Measurements from ENCODE around the gene CKS2. TPM values are rescaled to one million over a fixed set of nuclear protein-coding genes. Genes with fewer than 3 reads are reported as not detected.

The CKS2 gene
- total RNA-seq, 4 donors from 2014 or later, result 2.8 to 16.3 (median 11.2) TPM

GRCh38 chr9:89319015-89319905 lies 8.3 kb downstream of the CKS2 start:
- intact Hi-C loops (cut with DNase I), result no loop called here
- Histone ChIP-seq H3K27me3 (no peaks in the 10 kb centered on the region), H3K4me1 (peaks cover 12 to 30% of the 10 kb centered on the region in 2 donors)

GRCh38 chr9:89323390-89323789 lies 12.4 kb downstream of the CKS2 start:
- Histone ChIP-seq H3K27me3 (no peaks in the 10 kb centered on the region), H3K27ac (no peak overlapping the region), H3K36me3 (peaks cover 0 to 4% of the 10 kb centered on the region in 2 donors), H3K4me1 (peaks cover 12 to 24% of the 10 kb centered on the region in 2 donors), H3K9me3 (no peaks in the 10 kb centered on the region), H3K4me3 (replicated peaks in 1 of 3) (no peak overlapping the region)
- 78 to 79% methylated on average over 4 of the region's 4 CpGs for WGBS, 2 donors
- no peak for DNase-seq
- intact Hi-C loops (cut with DNase I), result loop anchor here (10.0 kb wide), 1 partner anchor 231 kb away; no protein-coding TSS in a partner anchor
- no peak for TF ChIP-seq POLR2A (IDR thresholded peaks at IDR 0.05)

More at GRCh38 chr9:89319015-89319905, 8.3 kb downstream of the CKS2 start:
- TF ChIP-seq POLR2A (IDR thresholded peaks at IDR 0.05), result no peak
- TF ChIP-seq, protein P1, sequence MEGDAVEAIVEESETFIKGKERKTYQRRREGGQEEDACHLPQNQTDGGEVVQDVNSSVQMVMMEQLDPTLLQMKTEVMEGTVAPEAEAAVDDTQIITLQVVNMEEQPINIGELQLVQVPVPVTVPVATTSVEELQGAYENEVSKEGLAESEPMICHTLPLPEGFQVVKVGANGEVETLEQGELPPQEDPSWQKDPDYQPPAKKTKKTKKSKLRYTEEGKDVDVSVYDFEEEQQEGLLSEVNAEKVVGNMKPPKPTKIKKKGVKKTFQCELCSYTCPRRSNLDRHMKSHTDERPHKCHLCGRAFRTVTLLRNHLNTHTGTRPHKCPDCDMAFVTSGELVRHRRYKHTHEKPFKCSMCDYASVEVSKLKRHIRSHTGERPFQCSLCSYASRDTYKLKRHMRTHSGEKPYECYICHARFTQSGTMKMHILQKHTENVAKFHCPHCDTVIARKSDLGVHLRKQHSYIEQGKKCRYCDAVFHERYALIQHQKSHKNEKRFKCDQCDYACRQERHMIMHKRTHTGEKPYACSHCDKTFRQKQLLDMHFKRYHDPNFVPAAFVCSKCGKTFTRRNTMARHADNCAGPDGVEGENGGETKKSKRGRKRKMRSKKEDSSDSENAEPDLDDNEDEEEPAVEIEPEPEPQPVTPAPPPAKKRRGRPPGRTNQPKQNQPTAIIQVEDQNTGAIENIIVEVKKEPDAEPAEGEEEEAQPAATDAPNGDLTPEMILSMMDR (IDR thresholded peaks at IDR 0.05), result peak in 2 of 6 experiments; percentile 56 to 74
- peak overlapping the region in 2 of 3 donors; percentile 37 to 75 for H3K4me3 ChIP-seq (replicated peaks in 1 of 3)
- H3K36me3 ChIP-seq, result no peaks in the 10 kb centered on the region
- no peak for DNase-seq
- no peaks in the 10 kb centered on the region for H3K9me3 ChIP-seq
- peak overlapping the region; percentile 95 to 100 (median 99) for H3K27ac ChIP-seq
- 3 to 5% methylated on average over 13 of the region's 13 CpGs for WGBS, 2 donors

- no peaks in the 10 kb centered on the region for H3K27me3 ChIP-seq
- intact Hi-C loops (cut with DNase I), result loop anchor here (10.0 kb wide), 1 partner anchor 229 kb away; no protein-coding TSS in a partner anchor
- H3K9me3 ChIP-seq, result no peaks in the 10 kb centered on the region
- 91 to 93% methylated on average over 3 of the region's 3 CpGs for WGBS, 2 donors
- H3K36me3 ChIP-seq, result peaks cover 18 to 27% of the 10 kb centered on the region in 2 donors
- DNase-seq, result no peak
- H3K27ac ChIP-seq, result no peak overlapping the region
- TF ChIP-seq POLR2A (IDR thresholded peaks at IDR 0.05), result no peak
- TF ChIP-seq, protein P1 (IDR thresholded peaks at IDR 0.05), result no peak
- H3K4me3 ChIP-seq (replicated peaks in 1 of 3), result no peak overlapping the region
- peaks cover 3 to 12% of the 10 kb centered on the region in 2 donors for H3K4me1 ChIP-seq
Measured at GRCh38 chr9:89325733-89326132, 14.7 kb downstream of the CKS2 start.

DNA sequence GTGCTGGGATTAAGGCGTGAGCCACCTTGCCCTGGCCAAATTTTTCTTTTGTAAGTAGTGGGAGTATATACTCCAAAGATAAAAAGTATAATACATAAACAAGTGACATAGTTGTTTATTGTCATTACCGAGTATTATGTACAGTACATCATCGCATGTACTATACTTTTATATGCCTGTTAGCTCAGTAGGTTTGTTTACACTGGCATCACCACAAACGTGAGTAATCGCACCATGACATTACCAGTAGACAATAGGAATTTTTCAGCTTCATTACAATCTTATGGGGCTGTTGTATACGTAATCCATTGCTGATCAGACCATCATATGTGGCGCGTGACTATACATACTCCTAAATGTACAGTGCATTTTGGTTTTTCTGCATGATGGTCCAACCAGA lies 17.1 kb downstream of the CKS2 start:
- no peaks in the 10 kb centered on the region for H3K9me3 ChIP-seq
- H3K36me3 ChIP-seq, result peaks cover 36 to 38% of the 10 kb centered on the region in 2 donors
- no peak overlapping the region for H3K27ac ChIP-seq
- peaks cover 0 to 6% of the 10 kb centered on the region in 2 donors for H3K4me1 ChIP-seq
- TF ChIP-seq POLR2A (IDR thresholded peaks at IDR 0.05), result no peak
- TF ChIP-seq, protein P1 (IDR thresholded peaks at IDR 0.05), result no peak
- DNase-seq, result no peak
- no peaks in the 10 kb centered on the region for H3K27me3 ChIP-seq
- intact Hi-C loops (cut with DNase I), result loop anchor here (10.0 kb wide), 1 partner anchor 227 kb away; no protein-coding TSS in a partner anchor
- no peak overlapping the region for H3K4me3 ChIP-seq (replicated peaks in 1 of 3)
- 95 to 96% methylated on average over 8 of the region's 8 CpGs for WGBS, 2 donors

GRCh38 chr9:89329917-89330316 lies 18.9 kb downstream of the CKS2 start:
- Histone ChIP-seq H3K4me3 (replicated peaks in 1 of 3) (no peak overlapping the region), H3K27me3 (no peaks in the 10 kb centered on the region), H3K27ac (no peak overlapping the region), H3K36me3 (peaks cover 53% of the 10 kb centered on the region in 2 donors), H3K4me1 (no peaks in the 10 kb centered on the region), H3K9me3 (no peaks in the 10 kb centered on the region)
- DNase-seq, result no peak
- intact Hi-C loops (cut with DNase I), result loop anchor here (10.0 kb wide), 1 partner anchor 225 kb away; no protein-coding TSS in a partner anchor
- TF ChIP-seq, protein P1 (IDR thresholded peaks at IDR 0.05), result no peak
- TF ChIP-seq POLR2A (IDR thresholded peaks at IDR 0.05), result no peak
